Renal cortex interstitium (tissue), 11 donors: ENCODE measurements around the gene DIP2C. TPM values are rescaled to one million over a fixed set of nuclear protein-coding genes. Genes with fewer than 3 reads are reported as not detected.
"Not testable (repeated sequence)": the region's sequence is repeated elsewhere in the genome, so short reads cannot be mapped to it uniquely, and the experiment has no call there.

Experiments
- DNase-seq, 11 donors: peaks; one replicate each; pipeline ENCODE4 v3.0.0-alpha.2; 2013; ENCODE audit warnings: low read depth in 9 of 11, low spot score in 4 of 11; ENCODE audit errors: extremely low read depth in 1 of 11
- polyA plus RNA-seq, 3 donors: library from polyadenylated mRNA; unstranded; fragments of 120-200 nt; gene quantifications; one replicate each; pipeline ENCODE4 v1.2.1, GENCODE V29; 2013; ENCODE audit not compliant: insufficient read length in 3 of 3

The DIP2C gene
- polyA plus RNA-seq, 3 donors = 20.7 to 23.7 (median 23.4) TPM

DNA sequence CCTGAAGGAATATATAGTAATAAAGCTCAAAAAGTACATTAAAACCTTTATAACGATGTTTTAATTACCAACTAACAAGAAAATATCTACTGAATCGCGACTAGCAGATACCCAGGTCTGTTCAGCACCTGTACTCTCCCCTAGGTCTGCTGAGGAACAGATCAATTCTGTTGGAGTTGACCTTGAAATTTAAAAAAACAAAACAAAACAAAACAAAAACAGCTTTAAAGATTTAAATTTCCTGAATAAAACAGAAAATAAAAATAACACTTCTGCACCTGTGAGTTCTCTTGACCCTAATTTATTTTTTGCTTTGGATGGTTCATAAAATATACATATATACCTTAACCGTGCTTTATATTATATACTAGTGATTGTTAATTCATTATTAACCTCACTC is 24.6 kb downstream of the DIP2C start:
- DNase-seq = no peak

DNA sequence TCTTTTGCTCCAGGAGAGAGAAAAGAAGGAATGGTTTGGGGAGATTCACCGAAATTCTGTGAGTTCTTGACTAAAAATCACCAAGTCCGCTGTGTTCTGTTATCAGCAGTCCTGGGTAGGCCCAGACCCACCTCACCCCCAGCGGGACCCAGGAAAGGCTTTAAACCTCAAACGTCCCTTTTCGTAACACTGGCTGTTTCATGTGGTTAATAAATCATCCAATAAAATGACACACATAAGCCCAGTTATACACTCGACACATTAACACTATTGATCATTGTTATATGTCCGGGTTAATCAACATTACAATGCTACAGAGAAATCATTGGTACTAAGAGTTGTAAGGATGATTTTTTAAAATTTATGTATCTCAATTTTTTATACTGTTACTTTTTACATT is 25.2 kb downstream of the DIP2C start:
- DNase-seq = no peak

GRCh38 chr10:663831-664251 is 25.6 kb downstream of the DIP2C start:
- DNase-seq = no peak

DNA sequence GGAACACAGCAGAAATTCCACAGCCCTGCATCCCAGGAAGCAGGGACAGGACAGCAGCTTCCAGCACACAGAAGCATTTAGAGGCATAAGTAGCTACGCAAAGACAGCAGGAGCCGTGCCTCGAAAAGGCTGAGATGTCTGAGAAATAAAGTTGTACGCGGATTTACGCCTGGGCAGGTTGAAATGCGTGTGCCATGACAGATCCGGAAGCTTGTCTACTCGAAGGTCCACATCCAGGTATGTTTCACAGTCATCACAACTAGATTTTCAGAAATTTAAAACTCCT is 26.1 kb downstream of the DIP2C start:
- DNase-seq = no peak

DNA sequence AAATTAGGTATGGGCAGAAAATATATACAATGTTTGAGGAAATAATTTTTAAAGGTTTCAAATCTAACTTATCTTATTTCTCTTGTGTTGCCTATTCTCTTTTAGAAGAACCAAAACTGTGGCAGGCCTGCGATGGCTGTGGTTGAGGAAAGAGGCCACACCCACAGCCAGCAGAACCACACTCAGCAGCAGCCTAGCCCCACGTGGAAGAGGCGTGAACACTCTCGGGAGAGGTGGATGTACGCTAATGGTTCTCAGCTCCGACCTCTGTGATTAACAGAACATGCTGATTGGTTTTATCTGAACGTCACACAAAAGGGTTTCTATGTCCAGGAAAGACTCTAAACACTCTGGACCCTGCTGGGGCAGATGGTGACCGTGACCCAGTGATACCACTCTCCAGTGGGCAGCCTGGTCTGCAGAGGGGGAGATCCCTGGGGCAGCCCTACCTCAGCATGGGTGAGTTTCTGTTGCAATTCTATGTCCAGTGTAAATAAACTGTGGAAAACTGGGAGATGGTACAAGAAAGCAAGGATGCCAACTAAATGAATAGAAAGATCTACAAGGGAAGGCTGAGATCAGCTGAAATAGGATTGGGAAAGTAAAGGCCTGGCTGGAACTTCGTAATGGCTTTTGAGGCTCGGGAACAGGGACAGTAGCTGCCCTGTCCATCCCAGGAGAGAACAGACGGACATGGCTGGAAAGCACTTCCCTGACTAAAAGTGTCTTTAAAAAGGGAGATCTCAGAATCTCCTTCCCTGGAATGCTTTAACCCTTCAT is 26.6 kb downstream of the DIP2C start:
- DNase-seq = no peak

GRCh38 chr10:662223-662605 is 27.3 kb downstream of the DIP2C start:
- DNase-seq = no peak

GRCh38 chr10:661597-662222 is 27.8 kb downstream of the DIP2C start:
- DNase-seq = no peak

- no peak for DNase-seq
These were observed 28.4 kb downstream of the DIP2C start for GRCh38 chr10:660970-661596.

DNA sequence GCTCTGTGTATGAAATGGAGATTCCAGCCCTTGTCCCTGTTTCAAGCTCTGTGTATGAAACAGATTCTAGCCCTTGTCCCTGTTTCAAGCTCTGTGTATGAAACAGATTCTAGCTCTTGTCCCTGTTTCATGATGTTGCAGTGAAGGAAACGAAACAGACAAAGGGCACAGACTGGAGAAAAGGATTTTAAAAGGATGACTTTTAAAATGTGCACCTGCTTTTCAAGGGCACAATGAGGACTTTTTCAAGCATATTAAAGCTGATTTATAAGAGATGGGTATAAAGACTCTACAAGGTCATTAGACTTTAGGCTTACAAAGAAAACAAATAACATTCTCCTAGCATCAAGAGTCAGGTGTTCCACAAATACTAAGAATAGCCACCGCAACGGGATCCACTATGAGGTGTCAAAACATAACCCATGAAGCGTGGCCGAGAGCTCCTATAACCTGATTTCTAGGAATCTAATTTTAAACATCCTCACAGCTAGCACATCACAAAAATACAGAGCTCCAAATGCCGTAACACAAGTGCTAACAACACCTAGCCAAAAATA is 29.0 kb downstream of the DIP2C start:
- DNase-seq = no peak

GRCh38 chr10:659688-660141 is 29.8 kb downstream of the DIP2C start:
- DNase-seq = no peak

- DNase-seq = not testable (repeated sequence)
These were observed 31.6 kb downstream of the DIP2C start for GRCh38 chr10:657816-658350.

GRCh38 chr10:656883-657282 is 32.6 kb downstream of the DIP2C start:
- DNase-seq = no peak

DNA sequence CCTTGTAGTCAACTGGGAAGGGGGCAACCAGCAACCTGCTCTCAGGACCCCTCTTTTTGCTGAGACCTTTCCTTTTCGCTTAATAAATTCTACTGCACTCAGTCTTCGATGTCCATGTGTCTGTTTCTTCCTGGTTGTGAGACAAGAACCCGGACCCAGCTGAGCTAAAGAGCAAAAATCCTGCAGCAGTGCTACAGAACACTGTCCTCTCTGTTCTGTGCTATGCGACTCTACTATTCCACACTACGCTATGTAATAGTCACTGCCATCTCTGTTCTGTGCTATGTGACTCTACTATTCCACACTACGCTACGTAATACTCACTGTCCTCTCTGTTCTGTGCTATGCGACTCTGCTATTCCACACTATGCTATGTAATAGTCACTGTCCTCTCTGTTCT is 34.3 kb downstream of the DIP2C start:
- no peak for DNase-seq

- DNase-seq = no peak
These were observed 34.8 kb downstream of the DIP2C start for GRCh38 chr10:654647-654996.

DNA sequence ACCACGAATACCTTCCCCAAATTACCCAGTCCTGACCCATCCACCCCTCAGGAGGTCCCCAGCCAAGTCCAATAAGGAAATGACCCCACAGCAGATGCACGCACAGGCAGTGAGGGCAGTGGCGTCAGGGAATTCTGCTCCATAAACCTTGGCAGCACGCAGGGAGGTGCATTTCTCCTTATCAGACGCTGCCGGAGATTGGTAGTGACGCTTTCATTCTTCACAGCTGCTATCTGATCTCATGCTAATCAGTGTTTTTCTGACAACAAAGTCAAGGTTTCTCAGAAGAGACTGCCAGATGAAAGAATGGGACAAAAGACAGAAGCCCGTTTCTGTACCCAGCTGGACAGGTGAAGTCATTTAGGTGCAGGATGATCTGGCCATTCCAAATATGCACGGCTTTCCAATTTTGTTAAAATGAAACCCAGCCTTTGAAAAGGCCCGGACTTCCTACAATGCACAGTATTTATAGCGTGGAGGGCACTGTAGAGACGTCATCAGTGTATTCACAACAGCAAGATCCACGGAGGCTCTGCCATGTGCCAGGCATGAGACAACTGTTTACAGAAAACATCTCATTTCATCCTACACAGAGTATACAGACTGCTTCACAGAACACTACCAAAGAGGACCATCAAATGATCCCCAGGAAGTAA is 35.3 kb downstream of the DIP2C start:
- no peak for DNase-seq

- not testable (repeated sequence) for DNase-seq
These were observed 36.5 kb downstream of the DIP2C start for GRCh38 chr10:652832-653459.

DNA sequence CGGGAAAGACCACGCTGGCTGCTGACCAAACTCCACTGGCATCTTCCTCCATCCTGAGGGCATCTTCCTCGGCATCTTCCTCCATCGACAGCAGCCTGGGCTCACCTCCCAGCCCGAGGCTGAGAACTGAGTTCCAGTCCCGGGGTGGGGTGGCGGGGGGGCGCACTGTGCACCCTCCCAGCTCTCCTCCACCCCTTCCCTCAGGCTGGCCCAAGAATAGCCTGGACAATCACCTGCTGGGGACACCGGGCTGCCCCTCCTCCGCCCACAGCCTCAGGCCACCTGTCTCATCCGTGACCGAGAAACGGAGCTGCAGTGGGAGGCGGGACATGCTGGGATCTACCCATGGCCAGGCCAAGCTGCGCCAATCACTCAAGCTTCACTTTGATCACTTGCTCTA is 37.2 kb downstream of the DIP2C start:
- no peak for DNase-seq

GRCh38 chr10:651692-652091 is 37.8 kb downstream of the DIP2C start:
- DNase-seq = no peak
